Measurements from ENCODE around the gene ZBED6.

GRCh38 chr1:203805689-203806088, 10.3 kb downstream of the ZBED6 start:
- TF ChIP-seq CTCF (IDR thresholded peaks at IDR 0.05; ENCODE audit: low read depth, low read length), result no peak
- TF ChIP-seq POLR2A (IDR thresholded peaks at IDR 0.05; ENCODE audit: extremely low read depth, insufficient read length), result no peak
- TF ChIP-seq MAX (IDR thresholded peaks at IDR 0.05; ENCODE audit: low read depth, low read length), result no peak
- TF ChIP-seq MYC (IDR thresholded peaks at IDR 0.05; ENCODE audit: low read depth, low read length), result no peak
